GM21447 (cell line): ENCODE results near the gene PRIMPOL.
"Not testable (repeated sequence)": the region's sequence is repeated elsewhere in the genome, so short reads cannot be mapped to it uniquely, and the experiment has no call there.

Source experiments
- ATAC-seq: cut with Tn5 transposase; IDR thresholded peaks from one replicate; pipeline ENCODE4 v1.9.1; 2021; ENCODE audit not compliant: unreplicated experiment

The PRIMPOL gene

DNA sequence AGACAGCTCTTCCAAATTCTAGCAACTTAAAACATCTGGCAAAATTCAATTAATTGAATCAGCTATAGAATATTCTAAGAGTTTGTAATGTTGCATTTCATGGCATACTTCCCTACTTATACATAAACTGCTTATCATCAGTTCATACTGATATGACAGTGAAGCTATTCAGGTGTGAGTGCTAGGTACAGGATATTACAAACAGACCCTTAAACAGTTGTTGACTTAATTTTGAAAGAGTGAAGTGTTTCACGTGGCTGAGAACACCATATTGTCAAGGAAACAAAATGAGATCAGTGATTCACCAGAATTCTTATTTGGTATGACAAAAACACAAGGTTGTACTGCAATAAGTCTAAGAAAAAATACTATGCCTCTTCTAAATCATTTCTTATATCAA lies 56.9 kb downstream of the PRIMPOL start:
- no peak for ATAC-seq

DNA sequence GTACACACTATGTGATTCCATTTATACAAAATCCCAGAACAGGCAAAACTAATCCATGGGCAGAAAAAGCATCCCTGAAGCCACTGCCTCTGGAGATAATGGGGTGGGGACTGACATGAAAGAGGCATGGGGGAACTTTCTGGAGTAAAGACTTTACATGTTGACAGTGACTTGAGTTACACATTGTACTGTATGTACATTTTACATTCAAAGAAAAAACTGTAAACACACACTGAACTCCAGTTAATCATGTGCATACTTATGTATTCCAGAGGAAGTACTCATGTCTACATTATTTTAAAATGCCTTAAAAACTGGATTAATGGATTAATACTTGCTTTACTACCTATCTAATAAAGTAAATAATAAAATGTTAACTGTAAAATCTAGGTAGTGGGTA lies 62.8 kb downstream of the PRIMPOL start:
- ATAC-seq: no peak

DNA sequence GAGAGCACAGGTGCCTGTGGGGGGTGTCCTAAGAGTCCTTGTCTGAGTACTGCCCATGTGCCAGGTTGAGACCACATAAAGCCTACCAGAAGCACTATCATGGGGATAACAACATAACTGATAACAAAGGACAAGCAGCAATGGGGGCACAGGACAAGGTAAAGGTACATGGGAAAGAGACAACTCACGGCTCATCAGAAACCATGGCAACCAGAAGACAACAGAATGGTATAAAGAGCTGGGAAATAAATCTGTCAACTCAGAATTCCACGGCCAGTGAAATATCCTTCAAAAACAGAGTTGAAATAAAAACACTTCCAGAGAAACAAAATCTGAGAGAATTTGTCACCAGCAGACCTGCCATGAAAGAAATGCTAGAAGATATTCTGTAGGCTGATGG lies 64.3 kb downstream of the PRIMPOL start:
- no peak for ATAC-seq

DNA sequence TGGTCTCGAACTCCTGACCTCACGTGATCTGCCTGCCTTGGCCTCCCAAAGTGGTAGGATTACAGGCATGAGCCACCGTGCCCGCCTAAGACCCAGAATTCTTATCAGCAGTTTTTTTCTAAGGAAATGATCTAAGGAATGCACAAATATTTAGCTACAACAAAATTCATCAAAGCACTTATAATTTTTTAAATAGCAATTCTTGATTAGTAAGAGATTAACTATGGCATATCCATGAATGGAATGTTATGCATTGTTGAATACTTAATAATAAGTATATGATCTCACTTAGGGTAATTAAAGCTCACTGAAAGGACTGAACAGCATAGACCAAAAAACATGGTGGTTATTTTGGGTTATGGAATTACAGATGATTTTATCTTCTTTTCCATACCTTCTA lies 66.0 kb downstream of the PRIMPOL start:
- ATAC-seq: no peak

DNA sequence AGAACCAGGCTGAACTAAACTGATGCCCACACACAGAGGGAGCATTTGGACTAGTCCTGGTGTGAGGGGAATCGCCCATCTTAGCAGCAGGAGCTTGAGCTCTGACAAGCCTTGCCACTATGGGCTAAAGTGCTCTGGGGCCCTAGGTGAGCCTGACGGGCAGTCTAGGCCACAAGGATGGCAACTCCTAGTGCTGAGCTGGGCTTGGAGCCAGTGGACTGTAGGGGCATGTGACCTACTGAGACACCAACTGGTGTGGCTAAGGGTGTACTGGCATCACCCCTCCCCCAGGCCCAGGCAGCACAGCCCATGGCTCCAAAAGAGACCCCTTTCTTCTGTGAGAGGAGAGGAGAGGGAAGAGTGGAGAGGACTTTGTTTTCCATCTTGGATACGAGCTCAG lies 69.9 kb downstream of the PRIMPOL start:
- no peak for ATAC-seq

DNA sequence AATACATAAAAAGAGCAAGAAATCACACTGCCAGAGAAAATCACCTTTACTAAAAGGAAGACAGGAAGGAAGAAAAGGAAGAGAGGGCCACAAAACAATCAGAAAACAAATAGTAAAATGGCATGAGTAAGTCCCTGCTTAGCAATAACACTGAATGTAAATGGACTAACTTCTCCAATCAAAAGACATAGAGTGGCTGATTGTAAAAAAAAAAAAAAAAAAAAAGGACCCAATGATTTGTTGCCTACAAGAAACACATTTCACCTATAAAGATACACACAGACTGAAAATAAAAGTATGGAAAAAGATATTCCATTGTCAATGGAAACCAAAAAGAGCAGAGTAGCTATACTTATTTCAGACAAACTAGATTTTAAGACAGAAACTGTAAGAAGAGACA lies 71.7 kb downstream of the PRIMPOL start:
- no peak for ATAC-seq

DNA sequence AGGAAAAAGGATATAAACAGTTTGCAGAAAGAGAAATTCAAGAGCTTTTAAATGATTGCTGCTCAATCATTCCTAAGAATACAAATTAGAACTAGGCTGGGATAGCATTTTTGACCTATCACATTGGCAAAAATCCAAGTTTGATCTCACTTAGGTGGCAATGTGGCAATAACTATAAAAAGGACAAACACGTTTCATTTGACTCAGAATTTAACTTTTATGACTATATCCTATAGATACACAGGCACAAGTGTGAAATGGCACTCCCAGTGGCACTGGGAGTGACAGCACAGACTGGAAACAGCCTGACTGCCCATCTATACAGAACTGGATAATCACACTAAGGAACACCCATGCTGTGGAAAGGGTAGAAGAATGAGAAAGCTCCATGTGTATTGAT lies 73.3 kb downstream of the PRIMPOL start:
- no peak for ATAC-seq

DNA sequence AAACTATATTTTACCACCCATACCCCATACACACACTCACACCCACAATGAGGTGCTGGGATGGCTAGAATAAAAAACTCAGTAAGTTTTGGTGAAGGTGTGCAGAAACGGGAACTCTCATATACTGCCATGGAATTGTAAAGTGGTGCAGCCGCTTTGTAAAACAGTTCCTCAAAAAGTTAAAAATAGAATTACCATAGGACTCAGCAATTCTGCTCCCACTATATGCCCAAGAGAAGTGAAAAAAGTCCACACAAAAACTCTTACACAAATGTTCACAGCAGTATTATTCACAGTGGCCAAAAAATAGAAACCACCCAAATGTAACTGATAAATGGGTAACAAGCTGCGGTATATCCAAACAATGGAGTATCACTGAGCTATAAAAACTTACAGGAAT lies 77.9 kb downstream of the PRIMPOL start:
- ATAC-seq: no peak

DNA sequence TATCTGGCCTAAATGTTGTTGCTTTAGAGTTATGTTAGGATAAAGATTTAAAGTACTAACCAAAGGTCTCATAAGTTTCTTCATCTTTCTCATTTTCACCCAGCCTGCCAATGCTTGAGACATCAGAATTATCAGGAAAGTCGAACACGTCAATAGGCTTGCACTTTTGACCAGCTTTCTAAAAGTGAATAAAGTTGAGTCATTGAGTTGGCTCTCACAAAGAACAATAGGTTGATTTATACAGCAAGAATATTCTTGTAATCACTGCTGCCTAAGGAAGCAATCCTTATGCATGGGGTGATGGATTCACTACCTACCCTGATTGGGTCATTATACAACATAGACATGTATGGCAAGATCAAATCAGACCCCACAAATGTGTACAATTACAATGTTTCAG lies 79.3 kb downstream of the PRIMPOL start:
- no peak for ATAC-seq

DNA sequence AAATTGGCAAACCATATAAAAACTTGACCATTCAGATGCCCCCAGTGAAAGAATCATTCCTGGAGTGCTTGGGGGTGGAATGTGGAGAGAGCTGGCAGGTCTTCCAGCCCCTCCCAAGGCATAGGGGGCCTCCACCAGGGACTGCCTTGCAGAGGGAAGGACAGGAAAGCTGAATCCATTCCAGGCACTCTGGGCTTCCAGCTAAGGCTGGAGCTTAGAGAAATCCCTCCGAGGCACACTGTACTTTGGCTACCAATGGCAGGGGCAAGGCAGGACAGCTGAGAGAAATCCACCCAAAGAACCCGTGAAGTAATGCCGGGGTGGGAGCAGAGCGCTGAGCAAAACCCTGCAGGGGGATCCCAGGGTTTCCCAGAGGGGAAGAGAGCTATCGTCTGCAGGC lies 80.4 kb downstream of the PRIMPOL start:
- ATAC-seq: no peak

DNA sequence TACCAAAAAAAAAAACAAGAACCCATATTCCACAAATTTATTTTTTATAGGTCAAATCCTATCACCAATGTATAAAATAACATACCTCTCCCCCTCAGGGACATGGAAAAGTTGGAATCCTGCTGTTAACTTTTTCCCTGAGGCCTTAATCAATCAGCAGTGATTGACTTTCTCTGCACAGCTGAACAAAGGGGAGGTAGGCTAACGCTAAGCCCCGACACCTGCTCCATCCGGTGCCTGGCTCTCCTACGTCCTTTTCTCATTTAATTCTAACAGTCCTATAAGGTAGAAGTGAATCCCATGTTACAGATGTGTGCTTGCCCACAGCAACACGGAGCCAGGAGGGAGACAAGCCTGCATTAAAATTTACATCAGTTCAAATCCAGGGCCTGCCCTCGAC lies 81.5 kb downstream of the PRIMPOL start:
- no peak for ATAC-seq

DNA sequence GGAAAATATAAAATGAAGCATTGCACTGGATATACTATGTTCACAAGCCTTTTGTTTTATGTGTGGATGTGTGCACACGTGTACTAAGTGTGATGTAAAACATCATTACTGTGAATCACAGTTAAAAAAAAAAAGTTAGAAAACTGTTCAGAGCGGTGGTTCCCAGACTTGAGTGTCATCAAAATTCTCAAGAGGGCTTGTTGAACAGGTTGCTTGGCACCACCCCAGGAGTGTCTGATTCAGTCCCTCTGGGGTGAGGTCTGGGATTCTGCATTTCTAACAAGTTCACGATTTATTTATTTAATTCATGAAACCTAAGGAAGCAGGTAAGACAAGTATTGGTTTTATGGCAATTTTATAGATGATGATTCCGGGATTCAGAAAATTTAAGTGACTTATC lies 82.6 kb downstream of the PRIMPOL start:
- ATAC-seq: no peak

DNA sequence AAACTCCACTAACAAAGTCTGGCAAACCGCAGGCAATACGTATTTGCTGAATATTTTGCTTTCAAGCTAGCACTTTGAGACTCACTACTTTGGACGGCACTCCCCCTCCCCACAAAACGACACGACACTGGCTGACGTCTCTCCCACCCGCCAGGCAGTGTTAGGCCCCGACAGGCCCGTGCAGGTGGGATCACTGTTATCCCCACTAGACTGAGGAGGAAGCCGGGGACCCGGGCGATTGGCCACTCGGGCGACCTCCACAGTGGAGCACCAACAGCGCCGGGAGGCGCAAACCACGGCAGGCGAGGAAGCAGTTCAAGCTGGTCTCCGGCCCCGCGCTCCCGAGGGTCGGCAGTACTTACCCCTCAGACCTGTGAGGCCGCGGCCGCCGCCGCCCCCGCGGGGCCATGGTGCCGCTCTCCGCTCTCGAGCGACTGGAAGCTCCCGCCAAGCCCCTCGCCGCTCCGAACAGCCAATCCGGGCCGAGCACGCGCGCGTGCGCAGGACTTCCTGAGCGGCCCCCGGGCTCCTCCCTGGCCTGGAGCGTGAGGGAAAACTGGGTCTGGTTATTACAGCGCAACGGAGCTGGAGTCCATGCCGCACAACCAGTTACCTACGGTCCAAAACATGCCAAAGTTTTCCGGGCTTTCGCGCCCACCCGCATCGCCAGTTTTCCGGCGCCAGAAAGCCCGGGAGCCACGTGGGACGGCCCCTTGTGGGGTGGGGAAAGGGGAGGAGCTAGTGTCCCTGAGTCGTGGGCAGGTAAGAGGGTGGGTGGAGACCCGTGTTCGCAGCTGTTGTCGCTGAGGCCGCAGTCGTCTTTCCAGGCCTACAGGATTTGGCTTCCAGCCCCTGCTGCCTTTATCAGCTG lies 84.4 kb downstream of the PRIMPOL start, which contains the start of gene CENPU:
Gene CENPU, minus strand, starts transcription at position 443 of the 871 bp plus-strand sequence. Its CDS starts 34 bp downstream, at position 409.
- ATAC-seq: peak; percentile 91

DNA sequence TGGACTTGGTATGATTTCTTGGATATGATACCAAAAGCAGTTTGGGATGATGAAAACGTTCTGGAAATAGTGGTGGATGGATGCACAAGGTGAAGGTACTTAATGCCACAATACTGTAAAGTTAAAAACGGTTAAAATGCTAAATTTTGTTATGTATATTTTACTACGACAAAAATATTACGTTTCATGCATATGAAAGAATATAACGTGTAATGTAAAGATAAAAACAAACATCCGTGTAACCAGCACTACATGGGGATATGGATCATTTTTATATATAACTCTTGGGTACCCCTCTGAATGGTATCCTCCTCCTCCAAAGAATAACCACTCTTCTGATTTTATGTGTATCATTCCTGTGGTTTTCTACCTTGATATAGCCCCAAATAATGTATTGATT lies 85.2 kb downstream of the PRIMPOL start:
- no peak for ATAC-seq

DNA sequence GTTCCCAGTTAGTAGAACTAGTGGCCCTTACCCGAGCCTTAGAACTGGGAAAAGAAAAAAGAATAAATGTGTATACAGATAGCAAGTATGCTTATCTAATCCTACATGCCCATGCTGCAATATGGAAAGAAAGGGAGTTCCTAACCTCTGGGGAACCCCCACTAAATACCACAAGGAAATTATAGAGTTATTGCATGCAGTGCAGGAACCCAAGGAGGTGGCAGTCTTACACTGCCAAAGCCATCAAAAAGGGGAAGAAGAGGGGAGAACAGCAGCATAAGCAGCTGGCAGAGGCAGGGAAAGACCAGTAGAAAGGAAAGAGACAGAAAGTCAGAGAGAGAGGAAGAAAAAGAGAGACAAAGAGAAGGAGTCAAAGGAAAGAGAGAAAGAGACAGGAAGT lies 90.0 kb downstream of the PRIMPOL start:
- not testable (repeated sequence) for ATAC-seq

DNA sequence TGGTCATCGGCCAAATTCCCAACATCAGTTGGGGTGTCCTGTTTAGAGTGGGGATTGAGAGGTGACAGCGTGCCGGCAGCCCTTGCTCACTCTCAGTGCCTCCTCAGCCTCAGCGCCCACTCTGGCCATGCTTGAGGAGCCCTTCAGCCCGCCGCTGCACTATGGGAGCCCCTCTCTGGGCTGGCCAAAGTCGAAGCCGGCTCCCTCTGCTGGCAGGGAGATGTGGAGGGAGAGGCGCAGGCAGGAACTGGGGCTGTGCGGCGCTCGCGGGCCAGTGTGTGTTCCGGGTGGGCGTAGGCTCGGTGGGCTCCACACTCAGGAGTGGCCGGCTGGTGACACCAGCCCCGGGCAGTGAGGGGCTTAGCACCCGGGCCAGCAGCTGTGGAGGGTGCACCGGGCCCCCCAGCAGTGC lies 91.4 kb downstream of the PRIMPOL start:
- no peak for ATAC-seq

DNA sequence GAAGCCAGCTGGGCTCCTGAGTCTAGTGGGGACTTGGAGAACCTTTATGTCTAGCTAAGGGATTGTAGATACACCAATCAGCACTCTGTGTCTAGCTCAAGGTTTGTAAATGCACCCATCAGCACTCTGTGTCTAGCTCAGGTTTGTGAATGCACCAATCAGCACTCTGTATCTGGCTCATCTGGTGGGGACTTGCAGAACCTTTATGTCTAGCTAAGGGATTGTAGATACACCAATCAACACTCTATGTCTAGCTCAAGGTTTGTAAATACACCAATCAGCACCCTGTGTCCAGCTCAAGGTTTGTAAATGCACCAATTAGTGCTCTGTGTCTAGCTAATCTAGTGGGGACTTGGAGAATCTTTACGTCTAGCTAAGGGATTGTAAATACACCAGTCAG lies 92.1 kb downstream of the PRIMPOL start:
- not testable (repeated sequence) for ATAC-seq

DNA sequence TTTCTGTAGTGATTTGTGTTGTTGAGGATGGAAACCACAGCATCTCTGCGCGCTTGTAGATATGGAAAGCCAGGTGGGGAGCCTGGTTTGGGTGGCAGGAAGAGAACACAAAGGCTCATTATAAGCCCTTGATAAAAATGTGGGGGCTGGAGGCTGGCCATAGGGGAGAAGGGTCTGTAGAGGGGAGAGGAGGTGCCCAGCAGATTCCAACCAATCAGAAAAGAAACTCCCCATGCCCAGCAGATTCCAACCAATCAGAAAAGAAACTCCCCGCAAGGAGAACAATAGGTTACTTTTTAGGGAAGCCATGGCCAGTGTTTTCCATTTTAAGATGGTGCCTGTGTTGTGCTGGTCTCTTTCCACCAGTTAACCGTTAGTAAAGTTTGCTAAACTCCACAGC lies 94.1 kb downstream of the PRIMPOL start:
- no peak for ATAC-seq

DNA sequence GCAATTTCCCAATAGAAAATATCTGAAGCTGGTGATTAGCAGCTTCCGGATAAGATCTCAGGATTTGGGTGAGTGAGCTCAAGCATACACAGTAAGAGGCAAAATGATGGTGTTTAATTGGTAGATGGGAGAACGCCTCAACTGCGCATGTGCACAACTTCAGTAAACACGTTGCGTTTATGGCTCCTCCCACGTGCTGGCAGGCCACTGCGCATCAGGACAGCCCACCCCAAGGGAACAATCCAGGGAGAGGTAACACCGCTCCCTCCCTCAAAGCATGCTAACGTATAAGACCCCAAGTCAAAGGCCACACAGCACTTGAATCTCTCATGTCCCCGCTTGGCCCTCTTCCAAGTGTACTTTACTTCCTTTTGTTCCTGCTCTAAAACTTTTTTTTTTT lies 94.7 kb downstream of the PRIMPOL start:
- ATAC-seq: no peak
